Lower lobe of right lung (tissue), 2 donors: ENCODE data around the gene INSYN2A. TPM values are rescaled to one million over a fixed set of nuclear protein-coding genes. Genes with fewer than 3 reads are reported as not detected.

Experiments used
- ATAC-seq, 2 donors: fragments of 200-7000 bp; cut with Tn5 transposase; one replicate each; pipeline ENCODE4 v1.9.1; 2020 to 2022; ENCODE audit warnings: mild to moderate bottlenecking in 2 of 2, moderate library complexity in 2 of 2
- DNase-seq: peaks from one replicate; pipeline ENCODE4 v3.0.0-alpha.2; 2020
- H3K27ac ChIP-seq: fragments of 200-600 bp; one replicate; pipeline ENCODE4 v1.8.0; 2022
- H3K27me3 ChIP-seq: fragments of 200-600 bp; one replicate; pipeline ENCODE4 v1.8.0; 2022; ENCODE audit warnings: low read depth
- H3K36me3 ChIP-seq: fragments of 200-600 bp; one replicate; pipeline ENCODE4 v1.8.0; 2022; ENCODE audit warnings: mild to moderate bottlenecking
- H3K4me1 ChIP-seq: fragments of 200-600 bp; one replicate; pipeline ENCODE4 v1.8.0; 2022
- H3K4me3 ChIP-seq: fragments of 200-600 bp; one replicate; pipeline ENCODE4 v1.8.0; 2022; ENCODE audit warnings: mild to moderate bottlenecking
- H3K9me3 ChIP-seq: fragments of 200-600 bp; one replicate; pipeline ENCODE4 v1.8.0; 2022
- CTCF ChIP-seq: fragments of 200-600 bp; IDR thresholded peaks from one replicate; pipeline ENCODE4 v1.8.0; 2022; ENCODE audit warnings: antibody characterized with exemption, mild to moderate bottlenecking
- intact Hi-C: fragments of 100-400 bp; cut with DNase I; formaldehyde crosslinking; loops from one replicate; pipeline ENCODE4 v1.11.0; 2022
- total RNA-seq: library from RNA; stranded (reverse); fragmentation: NEBNext Ultra II Directional; extraction: Animal tissue kit (Norgen Biotek cat#: 25700); gene quantifications from one replicate; pipeline ENCODE4 v1.2.1, GENCODE V29; 2021
- donor health status: DM: no; HTN: yes; CAD: no; lungs with severe emphysema.

Gene INSYN2A
- total RNA-seq, 1 donor from 2014 or later = not detected

GRCh38 chr10:127150136-127150535 is 46.3 kb downstream of the INSYN2A start:
- Histone ChIP-seq H3K4me3 (no peak overlapping the region), H3K36me3 (no peaks in the 10 kb centered on the region), H3K9me3 (no peaks in the 10 kb centered on the region), H3K27ac (no peak overlapping the region), H3K4me1 (peaks cover 6% of the 10 kb centered on the region), H3K27me3 (no peaks in the 10 kb centered on the region)
- DNase-seq (no peak), ATAC-seq (no peak)
- no peak for TF ChIP-seq CTCF
- intact Hi-C loops = no loop called here

- ATAC-seq = no peak
- H3K9me3 ChIP-seq = no peaks in the 10 kb centered on the region
- intact Hi-C loops = no loop called here
- DNase-seq = no peak
- H3K36me3 ChIP-seq = no peaks in the 10 kb centered on the region
- no peak overlapping the region for H3K27ac ChIP-seq
- no peak overlapping the region for H3K4me3 ChIP-seq
- H3K4me1 ChIP-seq = peaks cover 6% of the 10 kb centered on the region
- no peaks in the 10 kb centered on the region for H3K27me3 ChIP-seq
- no peak for TF ChIP-seq CTCF
Measured at GRCh38 chr10:127149501-127150081, 46.8 kb downstream of the INSYN2A start.

- TF ChIP-seq CTCF = no peak
- Histone ChIP-seq H3K36me3 (no peaks in the 10 kb centered on the region), H3K4me1 (peaks cover 6% of the 10 kb centered on the region), H3K27ac (no peak overlapping the region), H3K9me3 (no peaks in the 10 kb centered on the region), H3K27me3 (no peaks in the 10 kb centered on the region), H3K4me3 (no peak overlapping the region)
- intact Hi-C loops = no loop called here
- DNase-seq = no peak
- no peak for ATAC-seq
Measured at GRCh38 chr10:127148933-127149220, 47.5 kb downstream of the INSYN2A start.

- no peak overlapping the region for H3K27ac ChIP-seq
- ATAC-seq (no peak), DNase-seq (no peak)
- H3K4me3 ChIP-seq = no peak overlapping the region
- H3K27me3 ChIP-seq = no peaks in the 10 kb centered on the region
- H3K36me3 ChIP-seq = no peaks in the 10 kb centered on the region
- peaks cover 6% of the 10 kb centered on the region for H3K4me1 ChIP-seq
- H3K9me3 ChIP-seq = no peaks in the 10 kb centered on the region
- no peak for TF ChIP-seq CTCF
- intact Hi-C loops = no loop called here
Measured at GRCh38 chr10:127148066-127148932, 48.1 kb downstream of the INSYN2A start.

- Histone ChIP-seq H3K27ac (no peak overlapping the region), H3K9me3 (no peaks in the 10 kb centered on the region), H3K4me1 (no peaks in the 10 kb centered on the region), H3K27me3 (no peaks in the 10 kb centered on the region), H3K4me3 (no peak overlapping the region), H3K36me3 (no peaks in the 10 kb centered on the region)
- no peak for TF ChIP-seq CTCF
- no peak for ATAC-seq
- intact Hi-C loops = no loop called here
- no peak for DNase-seq
Measured at GRCh38 chr10:127146661-127147060, 49.7 kb downstream of the INSYN2A start.
